Mesendoderm (in vitro differentiated cells): ENCODE data around the gene SMARCA2.

Source experiments
- DNase-seq: peaks from one replicate; pipeline ENCODE4 v3.0.0; 2013
- H2AK5ac ChIP-seq: 2 replicates; pipeline ENCODE4 v1.6.1; 2013; ENCODE audit warnings: low read length, inconsistent platforms
- H2BK120ac ChIP-seq: 2 replicates; pipeline ENCODE4 v1.6.1; 2013; ENCODE audit warnings: low read depth, mild to moderate bottlenecking, low read length, moderate library complexity, mixed read lengths
- H2BK15ac ChIP-seq: replicated peaks from 2 replicates; pipeline ENCODE4 v1.6.1; 2013; ENCODE audit warnings: low read depth, mild to moderate bottlenecking, moderate library complexity
- H2BK5ac ChIP-seq: 2 replicates; pipeline ENCODE4 v1.6.1; 2013; ENCODE audit warnings: low read length, inconsistent platforms
- H3K18ac ChIP-seq: 2 replicates; pipeline ENCODE4 v1.6.1; 2013; ENCODE audit warnings: mild to moderate bottlenecking, low read length, mixed read lengths
- H3K23ac ChIP-seq: one replicate; pipeline ENCODE4 v1.6.1; 2013; ENCODE audit warnings: low read length
- H3K27ac ChIP-seq: 2 replicates; pipeline ENCODE4 v1.5.1; 2013; ENCODE audit warnings: low read depth, mild to moderate bottlenecking, inconsistent platforms, low read length, moderate library complexity
- H3K27me3 ChIP-seq: 2 replicates; pipeline ENCODE4 v1.6.1; 2013; ENCODE audit warnings: low read length, control low read depth, mild to moderate bottlenecking, inconsistent platforms; ENCODE audit not compliant: insufficient read depth, poor library complexity
- H3K36me3 ChIP-seq: 2 replicates; pipeline ENCODE4 v1.6.1; 2013; ENCODE audit warnings: low read length, inconsistent platforms; ENCODE audit not compliant: control insufficient read depth, insufficient read depth
- H3K4ac ChIP-seq: one replicate; pipeline ENCODE4 v1.6.1; 2013; ENCODE audit warnings: low read depth, mild to moderate bottlenecking, low read length, moderate library complexity
- H3K4me1 ChIP-seq: 2 replicates; pipeline ENCODE4 v1.6.1; 2013; ENCODE audit warnings: low read depth, low read length, inconsistent platforms; ENCODE audit not compliant: control insufficient read depth
- H3K4me2 ChIP-seq: 2 replicates; pipeline ENCODE4 v1.6.1; 2013; ENCODE audit warnings: low read length
- H3K4me3 ChIP-seq: 2 replicates; pipeline ENCODE4 v1.5.1; 2013; ENCODE audit warnings: mild to moderate bottlenecking, low read length
- H3K56ac ChIP-seq: one replicate; pipeline ENCODE4 v1.6.1; 2013; ENCODE audit warnings: low read length
- H3K79me1 ChIP-seq: 2 replicates; pipeline ENCODE4 v1.6.1; 2013; ENCODE audit warnings: low read length, inconsistent platforms
- H3K79me2 ChIP-seq: 2 replicates; pipeline ENCODE4 v1.6.1; 2013; ENCODE audit warnings: mild to moderate bottlenecking, low read length; ENCODE audit not compliant: control insufficient read depth, insufficient read depth
- H3K9ac ChIP-seq: 2 replicates; pipeline ENCODE4 v1.6.1; 2013; ENCODE audit warnings: low read length, inconsistent platforms
- H4K5ac ChIP-seq: one replicate; pipeline ENCODE4 v1.6.1; 2013; ENCODE audit warnings: low read length
- H4K8ac ChIP-seq: one replicate; pipeline ENCODE4 v1.6.1; 2013; ENCODE audit warnings: low read depth, mild to moderate bottlenecking, control low read depth, low read length, moderate library complexity
- WGBS: extraction: QIAGEN DNeasy Blood & Tissue Kit; methylation state at CpG from one replicate; pipeline ENCODE4 v1.1.7; 2013; ENCODE audit warnings: low lambda C conversion rate, missing lambda C conversion rate; ENCODE audit not compliant: insufficient coverage; ENCODE audit errors: extremely low coverage; 5-methylcytosine and 5-hydroxymethylcytosine counted together

The SMARCA2 gene

DNA sequence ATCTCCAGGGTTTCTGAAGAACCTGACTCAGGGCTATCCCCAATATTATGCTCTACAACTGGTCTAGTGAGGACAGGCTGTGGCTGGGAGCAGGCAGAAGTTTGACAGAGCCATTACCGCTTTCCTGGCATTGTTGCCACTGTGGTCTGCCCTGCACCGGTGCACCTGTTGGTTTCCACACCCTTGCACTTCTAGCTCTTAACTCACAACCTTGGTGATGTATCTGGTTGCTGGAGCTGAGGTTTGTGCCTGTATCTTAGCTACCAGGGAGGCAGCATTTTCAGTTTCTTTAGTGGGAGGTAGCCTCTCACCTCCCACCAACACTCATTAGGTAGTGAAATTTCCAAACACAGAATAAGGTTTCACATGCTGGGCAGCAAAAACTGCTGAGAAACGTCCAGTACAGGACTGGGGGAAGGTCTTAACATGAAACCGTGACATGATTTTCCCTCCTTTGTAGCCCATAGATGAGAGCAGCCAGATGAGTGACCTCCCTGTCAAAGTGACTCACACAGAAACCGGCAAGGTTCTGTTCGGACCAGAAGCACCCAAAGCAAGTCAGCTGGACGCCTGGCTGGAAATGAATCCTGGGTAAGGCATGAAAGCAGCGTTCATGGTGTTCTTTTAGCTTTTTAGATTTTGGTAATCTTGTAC, 57.7 kb downstream of the SMARCA2 start:
- H3K36me3 ChIP-seq, result no peaks in the 10 kb centered on the region
- no peak overlapping the region for H2BK120ac ChIP-seq
- no peak overlapping the region for H3K4me2 ChIP-seq
- no peak for DNase-seq
- no peak overlapping the region for H3K4ac ChIP-seq
- no peaks in the 10 kb centered on the region for H3K4me1 ChIP-seq
- H3K27me3 ChIP-seq, result no peaks in the 10 kb centered on the region
- no peak overlapping the region for H3K56ac ChIP-seq
- no peak overlapping the region for H3K4me3 ChIP-seq
- no peak overlapping the region for H4K8ac ChIP-seq
- no peak overlapping the region for H4K5ac ChIP-seq
- H2BK5ac ChIP-seq, result no peak overlapping the region
- H2BK15ac ChIP-seq, result no peak overlapping the region
- no peak overlapping the region for H2AK5ac ChIP-seq
- no peak overlapping the region for H3K23ac ChIP-seq
- H3K79me1 ChIP-seq, result no peaks in the 10 kb centered on the region
- no peaks in the 10 kb centered on the region for H3K79me2 ChIP-seq
- WGBS, result no CpG with 5 or more reads among the region's 8 CpGs
- no peak overlapping the region for H3K27ac ChIP-seq
- no peak overlapping the region for H3K18ac ChIP-seq
- no peak overlapping the region for H3K9ac ChIP-seq

DNA sequence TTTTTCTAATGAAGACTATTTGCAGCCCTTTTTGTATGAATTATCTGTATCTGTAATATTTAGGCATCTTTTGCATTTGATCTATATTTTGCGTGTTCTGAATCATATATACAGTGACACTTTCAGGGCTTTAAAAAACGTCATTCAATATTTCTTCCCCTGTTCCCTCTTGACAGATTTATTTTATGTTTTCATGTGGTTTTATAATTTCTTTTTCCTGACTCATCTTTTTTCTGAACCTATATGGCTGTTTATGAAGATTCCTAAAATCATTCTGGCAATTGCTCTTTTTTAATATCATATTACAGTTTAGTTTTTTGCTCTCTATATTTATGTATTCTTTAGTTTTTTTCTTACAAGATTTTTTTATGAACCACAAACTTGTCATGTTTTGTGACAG, 67.6 kb downstream of the SMARCA2 start:
- no peak overlapping the region for H3K4ac ChIP-seq
- no peak overlapping the region for H3K23ac ChIP-seq
- no peak overlapping the region for H3K18ac ChIP-seq
- H4K5ac ChIP-seq, result no peak overlapping the region
- no peak for DNase-seq
- no peak overlapping the region for H2BK120ac ChIP-seq
- no peaks in the 10 kb centered on the region for H3K4me1 ChIP-seq
- H3K4me3 ChIP-seq, result no peak overlapping the region
- WGBS, result no CpG with 5 or more reads among the region's 2 CpGs
- H3K27me3 ChIP-seq, result no peaks in the 10 kb centered on the region
- H3K56ac ChIP-seq, result no peak overlapping the region
- H4K8ac ChIP-seq, result no peak overlapping the region
- no peak overlapping the region for H3K9ac ChIP-seq
- no peaks in the 10 kb centered on the region for H3K79me1 ChIP-seq
- H3K4me2 ChIP-seq, result no peak overlapping the region
- no peak overlapping the region for H2BK5ac ChIP-seq
- H3K27ac ChIP-seq, result no peak overlapping the region
- no peaks in the 10 kb centered on the region for H3K36me3 ChIP-seq
- H2BK15ac ChIP-seq, result no peak overlapping the region
- no peaks in the 10 kb centered on the region for H3K79me2 ChIP-seq
- no peak overlapping the region for H2AK5ac ChIP-seq

DNA sequence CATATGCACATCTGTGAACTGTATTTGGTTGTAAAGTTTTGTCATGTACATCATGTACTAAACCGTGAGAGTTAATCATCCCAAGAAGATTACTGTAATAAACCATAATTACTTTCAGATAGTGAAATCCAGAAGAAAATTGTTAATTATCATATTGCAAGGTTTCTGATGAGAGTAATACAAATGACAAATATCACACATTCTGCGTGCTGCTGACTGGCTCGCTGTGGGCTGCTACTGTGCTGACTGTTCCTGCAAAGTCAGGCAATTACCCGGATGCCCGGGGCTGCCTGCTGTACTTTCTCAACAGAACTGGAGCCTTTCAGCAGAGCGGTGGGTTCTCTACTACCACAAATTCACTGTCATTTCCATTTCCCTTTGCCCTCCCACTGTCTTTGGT, 68.3 kb downstream of the SMARCA2 start:
- no CpG with 5 or more reads among the region's 6 CpGs for WGBS
- no peaks in the 10 kb centered on the region for H3K79me2 ChIP-seq
- no peak overlapping the region for H3K18ac ChIP-seq
- no peaks in the 10 kb centered on the region for H3K79me1 ChIP-seq
- H3K4ac ChIP-seq, result no peak overlapping the region
- H3K9ac ChIP-seq, result no peak overlapping the region
- no peak overlapping the region for H4K8ac ChIP-seq
- H3K27me3 ChIP-seq, result no peaks in the 10 kb centered on the region
- no peak overlapping the region for H3K27ac ChIP-seq
- DNase-seq, result no peak
- H3K4me2 ChIP-seq, result no peak overlapping the region
- H2BK5ac ChIP-seq, result no peak overlapping the region
- no peak overlapping the region for H2BK15ac ChIP-seq
- no peak overlapping the region for H3K23ac ChIP-seq
- no peak overlapping the region for H3K56ac ChIP-seq
- H3K4me3 ChIP-seq, result no peak overlapping the region
- H2BK120ac ChIP-seq, result no peak overlapping the region
- H2AK5ac ChIP-seq, result no peak overlapping the region
- H3K36me3 ChIP-seq, result no peaks in the 10 kb centered on the region
- H3K4me1 ChIP-seq, result no peaks in the 10 kb centered on the region
- H4K5ac ChIP-seq, result no peak overlapping the region

DNA sequence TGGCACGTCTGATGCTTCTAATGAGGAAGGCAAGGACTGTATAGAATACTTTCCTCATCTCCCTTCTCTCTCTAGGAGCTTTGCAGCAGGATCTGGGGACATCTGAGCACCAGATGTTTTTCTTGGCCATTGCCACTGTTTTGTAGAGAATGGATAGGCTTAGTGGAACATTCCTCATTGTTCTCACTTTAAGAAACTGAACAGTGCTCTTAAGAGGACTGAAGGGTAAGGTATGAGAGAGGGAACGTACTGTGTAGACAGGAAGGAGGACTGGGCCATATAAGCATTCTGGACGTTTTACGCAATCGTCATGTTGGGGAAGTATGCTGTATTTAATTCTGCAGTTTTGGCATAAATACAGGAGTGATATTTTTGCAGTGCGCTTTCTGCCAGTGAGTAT, 70.6 kb downstream of the SMARCA2 start:
- no peak overlapping the region for H4K8ac ChIP-seq
- H2BK120ac ChIP-seq, result no peak overlapping the region
- no peaks in the 10 kb centered on the region for H3K4me1 ChIP-seq
- no peak overlapping the region for H4K5ac ChIP-seq
- no peaks in the 10 kb centered on the region for H3K27me3 ChIP-seq
- H3K9ac ChIP-seq, result no peak overlapping the region
- no peak overlapping the region for H3K18ac ChIP-seq
- H2BK15ac ChIP-seq, result no peak overlapping the region
- no peak overlapping the region for H3K23ac ChIP-seq
- no peak overlapping the region for H2AK5ac ChIP-seq
- no peak overlapping the region for H3K56ac ChIP-seq
- WGBS, result no CpG with 5 or more reads among the region's 6 CpGs
- H3K79me2 ChIP-seq, result no peaks in the 10 kb centered on the region
- no peak overlapping the region for H3K27ac ChIP-seq
- no peaks in the 10 kb centered on the region for H3K79me1 ChIP-seq
- H2BK5ac ChIP-seq, result no peak overlapping the region
- H3K36me3 ChIP-seq, result no peaks in the 10 kb centered on the region
- H3K4me3 ChIP-seq, result no peak overlapping the region
- no peak overlapping the region for H3K4ac ChIP-seq
- no peak for DNase-seq
- no peak overlapping the region for H3K4me2 ChIP-seq

DNA sequence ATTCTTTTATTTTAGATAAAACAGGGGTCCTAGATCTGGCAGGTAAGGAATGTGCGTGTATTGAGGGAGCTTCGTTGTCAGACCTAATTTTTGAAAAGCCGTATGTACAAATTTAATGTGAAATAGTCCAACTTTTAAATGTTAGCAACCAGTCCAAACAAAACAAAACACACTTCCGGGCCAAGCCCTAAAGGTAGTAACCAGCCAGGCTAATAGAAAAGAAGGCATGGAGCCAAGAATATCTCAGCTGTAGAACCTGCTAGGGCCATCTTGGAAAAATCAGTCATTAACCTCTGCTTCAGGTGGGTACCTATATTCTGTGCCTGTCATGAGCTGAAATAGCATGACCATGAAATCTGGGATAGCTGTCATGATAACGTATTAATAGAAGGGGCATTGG, 71.0 kb downstream of the SMARCA2 start:
- Histone ChIP-seq H3K79me1 (no peaks in the 10 kb centered on the region), H3K23ac (no peak overlapping the region), H2AK5ac (no peak overlapping the region), H3K4ac (no peak overlapping the region), H3K79me2 (no peaks in the 10 kb centered on the region), H2BK5ac (no peak overlapping the region), H2BK120ac (peak overlapping the region; percentile 61), H3K4me1 (no peaks in the 10 kb centered on the region), H2BK15ac (no peak overlapping the region), H4K8ac (no peak overlapping the region), H3K27ac (no peak overlapping the region), H4K5ac (no peak overlapping the region), H3K18ac (no peak overlapping the region), H3K56ac (no peak overlapping the region), H3K4me3 (no peak overlapping the region), H3K4me2 (no peak overlapping the region), H3K36me3 (no peaks in the 10 kb centered on the region), H3K27me3 (no peaks in the 10 kb centered on the region), H3K9ac (no peak overlapping the region)
- no CpG with 5 or more reads among the region's 5 CpGs for WGBS
- DNase-seq, result no peak

DNA sequence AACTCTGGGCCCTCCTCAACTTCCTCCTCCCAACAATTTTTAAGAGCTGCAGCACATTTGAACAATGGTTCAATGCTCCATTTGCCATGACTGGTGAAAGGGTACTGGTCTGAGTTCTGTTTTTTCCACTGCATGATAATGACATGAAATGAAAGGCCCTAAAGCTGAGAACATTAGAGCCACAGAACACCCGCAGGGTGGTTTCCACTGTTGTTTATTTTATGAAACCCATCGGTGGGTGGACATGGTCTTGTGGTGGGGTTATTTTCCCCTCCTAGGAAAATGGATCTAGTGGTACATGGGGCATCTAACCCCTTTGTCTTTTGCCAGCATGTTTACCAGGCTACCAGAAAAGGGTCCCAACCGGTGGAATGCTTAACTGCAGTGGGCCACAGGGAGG, 71.8 kb downstream of the SMARCA2 start:
- Histone ChIP-seq H3K23ac (no peak overlapping the region), H3K27me3 (no peaks in the 10 kb centered on the region), H3K4me2 (no peak overlapping the region), H3K27ac (no peak overlapping the region), H2BK15ac (no peak overlapping the region), H3K79me2 (no peaks in the 10 kb centered on the region), H2BK120ac (no peak overlapping the region), H3K9ac (no peak overlapping the region), H2AK5ac (no peak overlapping the region), H3K56ac (no peak overlapping the region), H4K8ac (no peak overlapping the region), H4K5ac (no peak overlapping the region), H3K4ac (no peak overlapping the region), H3K18ac (no peak overlapping the region), H3K36me3 (no peaks in the 10 kb centered on the region), H3K4me1 (no peaks in the 10 kb centered on the region), H3K79me1 (no peaks in the 10 kb centered on the region), H2BK5ac (no peak overlapping the region), H3K4me3 (no peak overlapping the region)
- no CpG with 5 or more reads among the region's 3 CpGs for WGBS
- no peak for DNase-seq
